GM19372 (cell line): Measurements from ENCODE around the gene SUPT5H.
"Not testable (repeated sequence)": the region's sequence is repeated elsewhere in the genome, so short reads cannot be mapped to it uniquely, and the experiment has no call there.

Source experiments
- ATAC-seq: cut with Tn5 transposase; IDR thresholded peaks from one replicate; pipeline ENCODE4 v1.9.1; 2021; ENCODE audit warnings: mild to moderate bottlenecking, low read depth, moderate library complexity; ENCODE audit not compliant: unreplicated experiment

SUPT5H gene

DNA sequence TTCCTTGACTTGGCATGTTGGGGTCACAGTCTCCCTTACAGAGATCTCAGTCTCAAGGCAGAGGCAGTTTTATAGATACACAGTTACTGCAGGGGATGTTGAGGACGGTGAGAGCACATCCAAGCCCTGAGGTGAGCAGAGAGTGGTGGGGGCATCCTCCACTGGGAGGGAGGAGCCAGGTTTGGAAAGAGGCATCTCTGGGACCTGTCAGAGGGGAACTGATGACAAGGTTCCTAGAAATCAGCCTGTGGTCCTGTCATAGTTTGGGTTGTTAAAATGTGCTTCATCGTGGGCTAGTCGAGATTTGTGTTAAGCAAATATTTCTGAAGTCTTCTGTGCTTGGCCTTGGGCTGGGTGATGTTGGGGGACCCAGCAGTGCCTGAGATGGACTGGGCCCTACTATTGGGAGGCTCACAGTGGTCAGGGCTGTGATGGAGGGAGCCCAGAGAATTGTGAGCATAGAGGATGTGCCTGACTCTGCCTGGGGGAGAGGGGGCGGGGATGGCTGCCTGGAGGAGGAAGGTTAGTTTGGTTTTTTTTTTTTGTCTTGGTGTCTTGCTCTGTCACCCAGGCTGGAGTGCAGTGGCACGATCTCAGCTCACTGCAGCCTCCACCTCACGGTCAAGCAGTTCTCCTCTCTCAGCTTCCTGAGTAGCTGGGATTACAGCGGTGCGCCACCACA lies 3.9 kb downstream of the SUPT5H start:
- ATAC-seq = no peak

- not testable (repeated sequence) for ATAC-seq
Observed at GRCh38 chr19:39451257-39451656, 5.9 kb downstream of the SUPT5H start.

- ATAC-seq = no peak
Observed at GRCh38 chr19:39463403-39463802, 18.0 kb downstream of the SUPT5H start.

DNA sequence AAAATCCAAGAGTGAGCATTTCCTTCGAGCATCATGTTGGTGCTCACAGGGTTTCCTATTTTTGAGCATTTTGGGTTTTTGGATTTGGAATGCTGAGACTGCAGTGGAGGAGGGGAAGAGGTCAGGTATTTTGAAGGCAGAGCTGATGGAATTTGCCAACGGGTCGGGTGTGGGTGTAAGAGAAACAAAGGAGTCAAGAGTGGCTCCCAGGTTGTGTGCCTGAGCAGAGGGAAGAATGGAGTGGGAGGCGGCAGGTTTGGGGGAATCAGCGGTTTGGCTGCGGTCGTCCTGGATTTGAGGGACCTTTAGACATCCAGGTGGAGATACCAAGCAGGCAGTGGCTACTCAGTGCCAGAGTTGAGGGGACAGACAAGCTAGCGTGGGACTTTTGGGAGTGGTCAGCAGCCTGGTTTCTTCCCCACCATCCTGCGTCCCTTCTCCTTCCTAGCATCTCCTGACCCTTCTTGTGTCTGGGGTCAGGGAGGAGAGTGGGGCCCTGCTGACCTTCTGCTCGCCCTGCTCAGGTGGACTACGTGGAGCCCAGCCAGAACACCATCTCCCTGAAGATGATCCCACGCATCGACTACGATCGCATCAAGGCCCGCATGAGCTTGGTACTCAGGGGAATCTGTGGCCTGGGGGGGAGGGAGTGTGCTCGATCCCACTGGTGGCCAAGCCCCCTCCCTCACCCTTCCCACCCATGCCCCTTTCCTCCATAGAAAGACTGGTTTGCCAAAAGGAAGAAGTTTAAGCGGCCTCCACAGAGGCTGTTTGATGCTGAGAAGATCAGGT lies 20.8 kb downstream of the SUPT5H start:
- no peak for ATAC-seq

- no peak for ATAC-seq
Observed at GRCh38 chr19:39467941-39468340, 22.6 kb downstream of the SUPT5H start.

DNA sequence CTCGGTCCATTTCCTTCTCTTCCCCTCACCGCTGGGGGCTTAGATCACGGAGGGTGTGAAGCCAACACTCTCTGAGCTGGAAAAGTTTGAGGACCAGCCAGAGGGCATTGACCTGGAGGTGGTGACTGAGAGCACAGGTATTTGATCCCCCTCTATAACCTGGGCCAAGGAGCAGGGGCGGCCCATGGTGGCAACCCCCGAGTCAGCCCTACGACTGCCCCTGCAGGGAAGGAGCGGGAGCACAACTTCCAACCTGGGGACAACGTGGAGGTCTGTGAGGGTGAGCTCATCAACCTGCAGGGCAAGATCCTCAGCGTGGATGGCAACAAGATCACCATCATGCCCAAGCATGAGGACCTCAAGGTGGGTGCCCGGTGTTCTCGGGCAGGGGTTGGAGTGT lies 23.7 kb downstream of the SUPT5H start:
- no peak for ATAC-seq

GRCh38 chr19:39469567-39469966 lies 24.2 kb downstream of the SUPT5H start:
- no peak for ATAC-seq

- no peak for ATAC-seq
Observed at GRCh38 chr19:39470724-39471339, 25.4 kb downstream of the SUPT5H start.

DNA sequence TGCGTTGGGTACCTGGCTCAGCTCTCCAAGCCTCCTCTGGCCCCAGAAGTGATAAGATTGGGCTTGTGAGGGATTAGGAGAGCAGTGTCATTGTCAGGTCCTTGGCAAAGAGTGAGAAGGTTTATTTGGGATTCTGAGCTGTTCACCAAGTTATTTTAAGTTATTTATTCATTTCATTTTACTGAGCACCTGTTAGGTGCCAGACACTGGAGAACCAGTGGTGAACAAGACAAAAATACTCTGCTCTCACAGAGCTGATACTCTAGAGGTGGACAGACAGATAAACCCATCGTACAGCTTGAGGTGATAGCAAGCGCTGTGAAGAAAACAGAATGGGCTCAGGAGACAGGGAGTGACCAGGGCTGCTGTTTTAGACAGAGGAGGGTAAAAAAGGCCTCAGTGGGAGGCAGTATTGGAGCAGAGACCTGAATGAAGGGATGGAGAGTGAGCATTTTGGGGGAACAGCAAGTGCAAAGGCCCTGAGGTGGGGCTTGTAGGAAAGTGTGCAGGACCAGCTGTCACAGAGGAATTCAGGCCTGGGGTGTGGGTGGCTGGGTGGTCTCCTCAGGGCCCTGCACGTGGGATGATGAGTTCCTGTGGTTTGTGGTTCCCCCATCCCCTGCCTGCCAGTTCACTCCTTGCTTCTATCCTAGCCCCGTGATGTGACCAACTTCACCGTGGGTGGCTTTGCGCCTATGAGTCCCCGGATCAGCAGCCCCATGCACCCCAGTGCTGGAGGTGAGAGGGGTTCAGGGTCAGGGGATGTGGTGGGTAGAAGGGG lies 26.6 kb downstream of the SUPT5H start:
- ATAC-seq = no peak

DNA sequence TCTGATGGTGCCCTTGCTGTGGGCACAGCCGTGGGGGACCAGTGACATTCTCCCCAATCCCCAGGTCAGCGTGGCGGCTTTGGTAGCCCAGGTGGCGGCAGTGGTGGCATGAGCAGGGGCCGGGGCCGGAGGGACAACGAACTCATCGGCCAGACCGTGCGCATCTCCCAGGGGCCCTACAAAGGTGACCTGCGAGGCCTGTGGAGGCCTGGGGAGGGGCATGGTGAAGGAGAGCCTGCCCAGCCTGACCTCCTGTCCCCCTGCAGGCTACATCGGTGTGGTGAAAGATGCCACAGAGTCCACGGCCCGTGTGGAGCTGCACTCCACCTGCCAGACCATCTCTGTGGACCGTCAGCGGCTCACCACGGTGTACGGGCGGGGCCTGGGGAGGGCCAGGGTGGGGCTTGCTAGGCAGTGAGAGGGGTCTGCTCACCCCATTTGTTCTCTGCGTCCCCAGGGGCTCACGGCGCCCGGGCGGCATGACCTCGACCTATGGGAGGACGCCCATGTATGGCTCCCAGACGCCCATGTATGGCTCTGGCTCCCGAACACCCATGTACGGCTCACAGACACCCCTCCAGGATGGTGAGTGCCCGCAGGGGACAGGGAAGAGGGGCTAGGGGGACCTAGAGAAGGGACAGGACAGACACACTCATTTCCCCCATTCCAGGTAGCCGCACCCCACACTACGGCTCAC lies 27.5 kb downstream of the SUPT5H start:
- ATAC-seq = no peak

DNA sequence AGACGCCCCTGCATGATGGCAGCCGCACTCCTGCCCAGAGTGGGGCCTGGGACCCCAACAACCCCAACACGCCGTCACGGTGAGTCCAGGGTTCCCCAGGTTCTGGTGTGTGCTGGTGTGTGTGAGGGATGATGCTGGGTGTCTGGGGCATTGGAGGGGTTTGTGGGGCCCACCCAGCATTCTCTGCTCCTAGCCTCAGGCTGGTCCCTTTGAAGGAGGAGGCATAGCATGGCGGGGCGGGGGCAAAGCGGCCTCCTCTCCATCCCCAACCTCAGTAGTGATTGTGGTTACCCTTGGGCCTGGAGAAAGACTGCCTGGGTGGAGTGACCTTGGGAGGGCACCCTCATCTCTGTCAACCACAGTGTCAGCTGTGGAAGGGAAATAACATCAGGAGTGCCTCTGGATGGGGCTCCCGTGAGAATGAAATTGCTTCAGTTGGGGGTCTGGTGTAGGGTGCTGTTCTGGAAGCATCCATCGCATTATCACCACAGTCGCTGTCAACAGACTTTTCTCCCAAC lies 28.1 kb downstream of the SUPT5H start:
- no peak for ATAC-seq

DNA sequence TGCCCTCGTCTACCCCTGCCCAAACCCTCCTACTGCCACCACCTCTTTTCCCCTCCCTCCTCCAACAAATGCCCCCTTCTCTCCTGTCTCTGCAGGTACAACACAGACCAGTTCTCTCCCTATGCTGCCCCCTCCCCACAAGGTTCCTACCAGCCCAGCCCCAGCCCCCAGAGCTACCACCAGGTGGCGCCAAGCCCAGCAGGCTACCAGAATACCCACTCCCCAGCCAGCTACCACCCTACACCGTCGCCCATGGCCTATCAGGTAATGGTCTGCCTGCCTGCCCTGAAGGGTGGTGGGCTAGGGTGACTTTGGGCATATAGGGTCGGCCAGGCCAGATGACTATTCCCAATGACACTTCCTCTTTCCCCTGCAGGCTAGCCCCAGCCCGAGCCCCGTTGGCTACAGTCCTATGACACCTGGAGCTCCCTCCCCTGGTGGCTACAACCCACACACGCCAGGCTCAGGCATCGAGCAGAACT lies 28.8 kb downstream of the SUPT5H start:
- no peak for ATAC-seq

DNA sequence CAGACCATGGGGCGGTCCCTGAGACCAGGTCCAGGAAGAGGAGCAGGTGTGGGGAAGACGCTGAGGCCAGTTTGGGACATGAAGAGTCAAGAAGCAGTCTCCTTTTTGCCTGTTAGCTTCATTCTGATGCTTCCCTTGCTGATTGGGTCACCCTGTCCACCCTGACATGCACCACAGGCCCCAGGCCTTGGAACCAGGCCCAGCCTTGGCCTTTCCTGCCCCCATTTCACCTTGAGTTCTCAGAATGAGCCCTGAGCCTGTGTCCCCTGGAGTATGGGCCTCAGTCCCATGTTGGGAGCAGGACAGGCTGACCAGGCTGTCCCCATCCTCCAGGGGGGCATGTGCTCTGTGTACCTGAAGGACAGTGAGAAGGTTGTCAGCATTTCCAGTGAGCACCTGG lies 30.4 kb downstream of the SUPT5H start:
- no peak for ATAC-seq

GRCh38 chr19:39479319-39479801 lies 34.0 kb downstream of the SUPT5H start:
- not testable (repeated sequence) for ATAC-seq

DNA sequence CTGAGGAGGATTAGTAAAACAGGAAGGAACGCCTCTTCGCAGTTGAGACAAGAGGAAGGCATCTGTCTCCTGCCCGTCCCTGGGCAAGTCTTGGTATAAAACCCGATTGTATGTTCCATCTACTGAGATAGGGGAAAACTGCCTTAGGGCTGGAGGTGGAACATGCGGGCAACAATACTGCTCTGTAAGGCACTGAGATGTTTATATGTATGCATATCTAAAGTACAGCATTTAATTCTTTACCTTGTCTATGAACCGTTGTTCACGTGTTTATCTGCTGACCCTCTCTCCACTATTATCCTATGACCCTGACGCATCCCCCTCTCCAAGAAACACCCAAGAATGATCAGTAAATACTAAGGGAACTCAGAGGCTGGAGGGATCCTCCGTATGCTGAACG lies 34.5 kb downstream of the SUPT5H start:
- ATAC-seq = no peak

DNA sequence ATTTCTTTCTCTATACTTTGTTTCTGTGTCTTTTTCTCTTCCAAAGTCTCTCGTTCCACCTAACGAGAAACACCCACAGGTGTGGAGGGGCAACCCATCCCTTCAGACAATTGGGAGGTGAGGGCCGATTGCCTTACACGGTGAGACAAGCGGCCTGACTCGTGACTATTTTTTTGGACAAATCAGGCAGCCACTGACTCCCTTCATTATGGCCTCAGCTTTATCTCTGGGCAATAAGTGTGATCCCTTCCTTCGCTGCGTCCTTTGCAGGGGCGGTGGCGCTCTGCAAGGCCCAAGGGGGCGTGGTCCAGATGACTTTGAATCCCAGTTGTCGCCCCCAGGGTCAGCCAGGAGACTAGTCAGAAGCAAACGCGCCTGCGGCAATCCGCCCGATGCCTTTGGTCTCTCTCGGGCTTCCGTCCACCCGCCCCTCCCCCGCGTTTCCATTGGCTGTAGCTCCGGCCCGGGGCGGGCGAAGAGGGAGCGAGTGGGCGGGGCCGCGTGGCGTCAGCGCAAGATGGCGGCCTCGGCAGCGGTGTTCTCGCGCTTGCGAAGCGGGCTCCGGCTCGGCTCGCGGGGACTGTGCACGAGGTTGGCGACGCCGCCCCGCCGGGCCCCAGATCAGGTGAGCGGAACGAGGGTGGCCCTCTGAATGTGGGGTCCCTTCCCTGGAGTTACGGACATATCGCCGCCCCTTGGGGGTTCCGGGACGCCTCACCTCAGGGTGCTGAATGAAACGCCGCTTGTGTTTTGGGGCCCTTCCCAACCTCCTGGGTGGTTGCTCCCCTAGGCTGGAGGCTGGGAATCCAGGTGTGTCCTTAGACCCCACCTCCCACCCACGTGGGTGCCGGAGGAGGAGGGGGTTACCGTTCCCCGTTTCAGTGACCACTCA lies 35.2 kb downstream of the SUPT5H start, which contains the start of gene TIMM50:
TSS of gene TIMM50 (plus strand) at position 502 of the 892 bp plus-strand sequence. CDS start at position 518, 16 bp downstream.
- peak; percentile 93 for ATAC-seq

- no peak for ATAC-seq
Observed at GRCh38 chr19:39481229-39481545, 35.8 kb downstream of the SUPT5H start.

DNA sequence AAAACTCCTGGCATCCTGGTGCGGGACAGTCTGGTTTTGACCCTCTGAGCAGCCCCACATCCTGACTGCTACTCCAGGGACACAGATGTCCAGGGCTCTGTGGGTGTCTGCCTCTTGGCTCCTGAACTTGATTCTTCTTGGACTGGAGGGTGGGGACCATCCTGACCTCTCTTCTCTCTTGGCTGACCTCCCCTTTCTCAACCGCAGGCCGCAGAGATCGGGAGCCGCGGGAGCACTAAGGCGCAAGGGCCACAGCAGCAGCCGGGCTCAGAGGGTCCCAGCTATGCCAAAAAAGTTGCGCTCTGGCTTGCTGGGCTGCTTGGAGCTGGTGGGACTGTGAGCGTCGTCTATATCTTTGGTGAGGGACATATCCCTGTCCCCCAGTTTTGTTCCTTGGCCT lies 36.3 kb downstream of the SUPT5H start:
- ATAC-seq = no peak

GRCh38 chr19:39483141-39483540 lies 37.8 kb downstream of the SUPT5H start:
- no peak for ATAC-seq
